PC-9 (cell line): ENCODE measurements around the gene CRLF3. TPM values are rescaled to one million over a fixed set of nuclear protein-coding genes. Genes with fewer than 3 reads are reported as not detected.
A peak's percentile ranks its signal among the peaks of the same experiment; 100 is the strongest.

Experiments
- Bru-seq: library from RNA; stranded (reverse); fragments of 400-500 nt; gene quantifications from one replicate; lab custom pipeline; 2021; lab: Mats Ljungman, UMichigan
- BruChase-seq, 2 experiments: library from RNA; stranded (reverse); fragments of 400-500 nt; gene quantifications; one replicate each; lab custom pipeline; 2021; lab: Mats Ljungman, UMichigan
- BruUV-seq: library from RNA; stranded (reverse); fragments of 400-500 nt; replicated peaks from 2 replicates; lab custom pipeline; 2021; lab: Mats Ljungman, UMichigan
- CTCF ChIA-PET: fragments of 300-600 bp; sonication (Branson Sonifier 250); formaldehyde crosslinking; loops from one replicate; lab custom pipeline; 2022; ENCODE audit warnings: antibody characterized with exemption; lab: Charles Lee
- POLR2A ChIA-PET: fragments of 300-600 bp; sonication (Branson Sonifier 250); formaldehyde crosslinking; loops from one replicate; lab custom pipeline; 2022; ENCODE audit warnings: antibody characterized with exemption; ENCODE audit not compliant: unreplicated experiment; lab: Charles Lee
- DNase-seq, 2 experiments: peaks; one replicate each; pipeline versions ENCODE4 v3.0.0 to v3.0.0-alpha.2; 2015 to 2022; ENCODE audit warnings: mixed read lengths in 1 of 2
- H2AFZ ChIP-seq: fragments of 200-600 bp; sonication (generic); 2 replicates; pipeline ENCODE4 v1.8.1; 2017; ENCODE audit warnings: antibody characterized with exemption
- H3F3A ChIP-seq: fragments of 200-600 bp; sonication (generic); 2 replicates; pipeline ENCODE4 v1.8.1; 2017; ENCODE audit warnings: antibody characterized with exemption, mild to moderate bottlenecking, low read depth; ENCODE audit not compliant: insufficient read depth
- H3K27ac ChIP-seq: fragments of 200-600 bp; sonication (generic); 2 replicates; pipeline ENCODE4 v1.6.1; 2016; ENCODE audit warnings: mixed run types
- H3K27me3 ChIP-seq: fragments of 200-600 bp; sonication (generic); 2 replicates; pipeline ENCODE4 v1.6.1; 2016; ENCODE audit warnings: low read depth, mixed run types; ENCODE audit not compliant: insufficient read depth
- H3K36me3 ChIP-seq: fragments of 200-600 bp; sonication (generic); 2 replicates; pipeline ENCODE4 v1.6.1; 2016; ENCODE audit warnings: low read depth, mixed run types
- H3K4me1 ChIP-seq: fragments of 200-600 bp; sonication (generic); replicated peaks from 2 replicates; pipeline ENCODE4 v1.6.1; 2016; ENCODE audit warnings: mixed run types; ENCODE audit not compliant: insufficient read depth
- H3K4me2 ChIP-seq: fragments of 200-600 bp; sonication (generic); 2 replicates; pipeline ENCODE4 v1.6.1; 2017; ENCODE audit warnings: mixed run types
- H3K4me3 ChIP-seq: fragments of 200-600 bp; sonication (generic); 2 replicates; pipeline ENCODE4 v1.6.1; 2016; ENCODE audit warnings: mixed run types
- H3K79me2 ChIP-seq: fragments of 200-600 bp; sonication (generic); 2 replicates; pipeline ENCODE4 v1.6.1; 2017; ENCODE audit warnings: low read depth, mixed run types
- H3K9me2 ChIP-seq: fragments of 200-600 bp; sonication (generic); 2 replicates; pipeline ENCODE4 v1.8.1; 2017; ENCODE audit warnings: mild to moderate bottlenecking; ENCODE audit not compliant: insufficient read depth
- H3K9me3 ChIP-seq: fragments of 200-600 bp; sonication (generic); 2 replicates; pipeline ENCODE4 v1.8.1; 2016; ENCODE audit warnings: low read depth; ENCODE audit not compliant: insufficient read depth
- H4K20me1 ChIP-seq: fragments of 200-600 bp; sonication (generic); 2 replicates; pipeline ENCODE4 v1.8.1; 2017; ENCODE audit not compliant: insufficient read depth
- CTCF ChIP-seq: fragments of 200-600 bp; sonication (generic); conservative IDR thresholded peaks from 2 replicates; pipeline ENCODE4 v1.6.1; 2017; ENCODE audit warnings: mixed run types, antibody characterized with exemption, mild to moderate bottlenecking, moderate library complexity
- EZH2 ChIP-seq: fragments of 200-600 bp; sonication (generic); IDR thresholded peaks from 2 replicates; pipeline ENCODE4 v1.8.0; 2017; ENCODE audit warnings: antibody characterized with exemption, low read depth
- intact Hi-C: fragments of 100-400 bp; cut with micrococcal nuclease; formaldehyde crosslinking; loops from one replicate; pipeline ENCODE4 v1.10.0; 2022; ENCODE audit not compliant: unreplicated experiment
- long read RNA-seq: library from polyadenylated mRNA; stranded (forward); transcript quantifications from one replicate; pipeline ENCODE4 v2.0.0, GENCODE V29; 2022
- total RNA-seq: library from RNA; stranded (reverse); gene quantifications from 2 replicates; pipeline ENCODE4 v1.2.3, GENCODE V29; 2021

CRLF3 gene
- total RNA-seq (12.9 and 14.1 TPM in 2 replicates), Bru-seq, nascent RNA (percentile 63 among the genes with signal in this experiment), BruChase-seq, experiment 1, labeled RNA remaining after a 2-hour chase (percentile 58 among the genes with signal in this experiment), BruChase-seq, experiment 2, labeled RNA remaining after a 6-hour chase (percentile 67 among the genes with signal in this experiment)
- long read RNA-seq, transcript CRLF3-201 (8 exons, 2,957 nt): major isoform, 13 of 36 reads
- long read RNA-seq, partial matches to known transcripts: 1 of 36 reads
- long read RNA-seq, other reads (novel, unspliced or antisense): 22 of 36 reads

GRCh38 chr17:30824356-30825145, at the start of gene CRLF3:
Gene CRLF3 (minus strand): TSS chr17:30824692. CDS start chr17:30824651, 41 bp downstream.
- peaks cover 19% of the 10 kb centered on the region; the same call in 1 of the 2 replicates for H3F3A ChIP-seq
- peaks cover 33% of the 10 kb centered on the region for H3K4me1 ChIP-seq
- H3K27ac ChIP-seq: peak within 1 kb of the TSS; percentile 45
- H2AFZ ChIP-seq: peak within 1 kb of the TSS; percentile 100
- peak within 1 kb of the TSS; percentile 98 for H3K4me3 ChIP-seq
- peak; percentile 69 to 91 for DNase-seq
- ChIA-PET POLR2A (interaction anchor here (0.5 to 0.7 kb wide), 2 partner anchors 39 to 347 kb away, joined by 3 to 5 read pairs; partner anchors contain the start of gene GOSR1), CTCF (interaction anchor here (0.6 to 0.8 kb wide), 5 partner anchors 444 to 1610 kb away, joined by 3 to 27 read pairs (median 5); no protein-coding TSS in a partner anchor)
- H3K36me3 ChIP-seq: no peaks in the 10 kb centered on the region
- H3K79me2 ChIP-seq: peaks cover 47% of the 10 kb centered on the region
- H3K9me2 ChIP-seq: no peaks in the 10 kb centered on the region
- TF ChIP-seq CTCF: no peak; the same call in 1 of the 2 replicates
- no peak for TF ChIP-seq EZH2
- H3K27me3 ChIP-seq: no peaks in the 10 kb centered on the region
- no TSS peak for BruUV-seq
- H3K4me2 ChIP-seq: peak within 1 kb of the TSS; percentile 99
- H4K20me1 ChIP-seq: peaks cover 10% of the 10 kb centered on the region; the same call in 1 of the 2 replicates
- H3K9me3 ChIP-seq: no peaks in the 10 kb centered on the region
- intact Hi-C loops: no loop called here

GRCh38 chr17:30869005-30869404, 44.5 kb upstream of the CRLF3 start:
- no peaks in the 10 kb centered on the region for H3K9me2 ChIP-seq
- no peak overlapping the region for H2AFZ ChIP-seq
- intact Hi-C loops: no loop called here
- no peak overlapping the region for H3K4me2 ChIP-seq
- POLR2A ChIA-PET: no interaction called here
- CTCF ChIA-PET: interaction anchor here (0.7 kb wide), 1 partner anchor 28 kb away, joined by 3 read pairs; no protein-coding TSS in a partner anchor
- BruUV-seq: no TSS peak
- H3K36me3 ChIP-seq: peaks cover 4% of the 10 kb centered on the region
- H3K4me3 ChIP-seq: no peak overlapping the region
- H3K9me3 ChIP-seq: no peaks in the 10 kb centered on the region
- H3F3A ChIP-seq: no peaks in the 10 kb centered on the region; the same call in 1 of the 2 replicates
- no peaks in the 10 kb centered on the region for H3K4me1 ChIP-seq
- no peaks in the 10 kb centered on the region for H4K20me1 ChIP-seq
- no peaks in the 10 kb centered on the region for H3K79me2 ChIP-seq
- no peak overlapping the region for H3K27ac ChIP-seq
- DNase-seq: no peak
- H3K27me3 ChIP-seq: no peaks in the 10 kb centered on the region
- no peak for TF ChIP-seq EZH2
- no peak for TF ChIP-seq CTCF

GRCh38 chr17:30864636-30865035, 40.1 kb upstream of the CRLF3 start:
- Histone ChIP-seq H3K4me3 (no peak overlapping the region), H3K4me2 (no peak overlapping the region), H3K9me3 (no peaks in the 10 kb centered on the region), H3K27ac (no peak overlapping the region), H3K9me2 (no peaks in the 10 kb centered on the region), H3K36me3 (peaks cover 4% of the 10 kb centered on the region), H4K20me1 (no peaks in the 10 kb centered on the region), H2AFZ (no peak overlapping the region), H3F3A (no peaks in the 10 kb centered on the region), H3K79me2 (no peaks in the 10 kb centered on the region), H3K4me1 (no peaks in the 10 kb centered on the region), H3K27me3 (no peaks in the 10 kb centered on the region)
- intact Hi-C loops: no loop called here
- ChIA-PET POLR2A (no interaction called here), CTCF (no interaction called here)
- TF ChIP-seq CTCF (no peak), EZH2 (no peak)
- no TSS peak for BruUV-seq
- no peak for DNase-seq
